OCI-LY7 (cell line): Measurements from ENCODE around the gene KLK13. TPM values are rescaled to one million over a fixed set of nuclear protein-coding genes. Genes with fewer than 3 reads are reported as not detected.

Source experiments
- BruUV-seq: library from RNA; stranded (reverse); fragments of 400-500 nt; replicated peaks from 2 replicates; lab custom pipeline; 2021; lab: Mats Ljungman, UMichigan
- CTCF ChIA-PET: fragments of 300-600 bp; sonication (Branson Sonifier 250); formaldehyde crosslinking; loops from one replicate; lab custom pipeline; 2022; ENCODE audit warnings: antibody characterized with exemption; ENCODE audit not compliant: unreplicated experiment; lab: Charles Lee
- POLR2A ChIA-PET: fragments of 300-600 bp; sonication (Branson Sonifier 250); formaldehyde crosslinking; loops from one replicate; lab custom pipeline; 2022; ENCODE audit warnings: antibody characterized with exemption; lab: Charles Lee
- DNase-seq: peaks from one replicate; pipeline ENCODE4 v3.0.0-alpha.2; 2015; ENCODE audit warnings: low spot score
- H2AFZ ChIP-seq: fragments of 200-600 bp; sonication (generic), shearing (Covaris generic); 2 replicates; pipeline ENCODE4 v1.6.1; 2014; ENCODE audit warnings: mild to moderate bottlenecking, antibody characterized with exemption, low read length, moderate library complexity
- H3K27ac ChIP-seq: fragments of 200-600 bp; sonication (generic); 2 replicates; pipeline ENCODE4 v1.5.1; 2014; ENCODE audit warnings: mixed run types, low read depth, mild to moderate bottlenecking, moderate library complexity, low read length, inconsistent platforms; ENCODE audit not compliant: poor library complexity, severe bottlenecking
- H3K36me3 ChIP-seq: fragments of 200-600 bp; sonication (generic); 2 replicates; pipeline ENCODE4 v1.6.1; 2014; ENCODE audit warnings: mild to moderate bottlenecking, antibody characterized with exemption, low read length, moderate library complexity, mixed read lengths; ENCODE audit not compliant: insufficient read depth
- H3K4me1 ChIP-seq: fragments of 200-600 bp; sonication (generic); 2 replicates; pipeline ENCODE4 v1.5.1; 2014; ENCODE audit warnings: mild to moderate bottlenecking, low read length; ENCODE audit not compliant: insufficient read depth, poor library complexity, severe bottlenecking
- H3K4me2 ChIP-seq: fragments of 200-600 bp; sonication (generic); 2 replicates; pipeline ENCODE4 v1.6.1; 2014; ENCODE audit warnings: mild to moderate bottlenecking, low read length
- H3K4me3 ChIP-seq: fragments of 200-600 bp; sonication (generic); 2 replicates; pipeline ENCODE4 v1.5.1; 2014; ENCODE audit warnings: mild to moderate bottlenecking, low read depth, low read length; ENCODE audit not compliant: poor library complexity, severe bottlenecking
- H3K79me2 ChIP-seq: fragments of 200-600 bp; sonication (generic); 2 replicates; pipeline ENCODE4 v1.6.1; 2016; ENCODE audit warnings: low read depth, mild to moderate bottlenecking, low read length, moderate library complexity, mixed read lengths; ENCODE audit not compliant: insufficient read depth
- H3K9me2 ChIP-seq: fragments of 200-600 bp; sonication (generic); 2 replicates; pipeline ENCODE4 v1.6.1; 2016; ENCODE audit warnings: mild to moderate bottlenecking, low read length, mixed read lengths; ENCODE audit not compliant: insufficient read depth
- H3K9me3 ChIP-seq: fragments of 200-600 bp; sonication (generic); 2 replicates; pipeline ENCODE4 v1.6.1; 2014; ENCODE audit warnings: mild to moderate bottlenecking, mixed run types, low read length, mixed read lengths
- H4K20me1 ChIP-seq: fragments of 200-600 bp; sonication (generic); 2 replicates; pipeline ENCODE4 v1.6.1; 2014; ENCODE audit warnings: mild to moderate bottlenecking, antibody characterized with exemption, low read length, moderate library complexity, mixed read lengths; ENCODE audit not compliant: insufficient read depth
- EZH2phosphoT487 ChIP-seq: fragments of 200-600 bp; sonication (generic); IDR thresholded peaks from 2 replicates; pipeline ENCODE4 v1.6.1; 2018; ENCODE audit warnings: low read depth, borderline replicate concordance, mild to moderate bottlenecking, mixed run types, antibody characterized with exemption, low read length, moderate library complexity, mixed read lengths
- intact Hi-C: fragments of 100-400 bp; cut with micrococcal nuclease; formaldehyde crosslinking; loops from one replicate; pipeline ENCODE4 v1.10.0; 2022; ENCODE audit not compliant: unreplicated experiment
- total RNA-seq, 2 experiments: library from RNA; depleted of rRNA in 1 of 2; stranded (reverse); fragments of >200 nt in 1 of 2; shearing (Covaris generic) in 1 of 2; gene quantifications; 2 replicates each; pipeline ENCODE4 v1.2.3, GENCODE V29; 2014 to 2022
- TF ChIP-seq, protein P1 (sequence below): fragments of 200-600 bp; sonication (generic); conservative IDR thresholded peaks from 2 replicates; pipeline ENCODE4 v1.5.1; 2014; ENCODE audit warnings: mild to moderate bottlenecking, antibody characterized with exemption, low read length, moderate library complexity, mixed read lengths

KLK13 gene
- total RNA-seq, 2 experiments from 2014 or later, result not detected

DNA sequence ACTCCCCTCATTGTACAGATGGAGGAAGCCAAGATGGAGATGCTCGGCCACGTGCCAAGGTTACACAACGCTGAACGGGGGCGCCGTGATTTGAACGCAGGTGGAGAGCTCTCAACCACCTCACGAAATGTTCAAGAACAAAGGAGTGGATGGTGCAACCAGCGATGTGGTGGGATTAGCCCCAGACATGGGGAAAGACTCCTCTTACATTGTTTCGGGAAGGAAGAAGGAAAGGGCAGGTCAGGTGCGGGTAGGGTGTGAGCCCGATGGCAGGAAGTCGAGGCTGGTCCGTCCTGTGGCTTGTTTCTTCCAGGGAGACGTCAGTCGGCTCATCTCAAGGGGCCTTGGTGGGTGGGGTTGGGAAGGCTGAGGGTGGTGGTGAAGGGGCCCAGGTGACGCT lies 24.9 kb upstream of the KLK13 start:
- no peaks in the 10 kb centered on the region for H4K20me1 ChIP-seq
- H3K9me3 ChIP-seq, result no peaks in the 10 kb centered on the region
- H3K9me2 ChIP-seq, result no peaks in the 10 kb centered on the region
- no peaks in the 10 kb centered on the region for H3K79me2 ChIP-seq
- H3K4me3 ChIP-seq, result no peak overlapping the region
- no peak overlapping the region for H3K4me2 ChIP-seq
- TF ChIP-seq, protein P1, sequence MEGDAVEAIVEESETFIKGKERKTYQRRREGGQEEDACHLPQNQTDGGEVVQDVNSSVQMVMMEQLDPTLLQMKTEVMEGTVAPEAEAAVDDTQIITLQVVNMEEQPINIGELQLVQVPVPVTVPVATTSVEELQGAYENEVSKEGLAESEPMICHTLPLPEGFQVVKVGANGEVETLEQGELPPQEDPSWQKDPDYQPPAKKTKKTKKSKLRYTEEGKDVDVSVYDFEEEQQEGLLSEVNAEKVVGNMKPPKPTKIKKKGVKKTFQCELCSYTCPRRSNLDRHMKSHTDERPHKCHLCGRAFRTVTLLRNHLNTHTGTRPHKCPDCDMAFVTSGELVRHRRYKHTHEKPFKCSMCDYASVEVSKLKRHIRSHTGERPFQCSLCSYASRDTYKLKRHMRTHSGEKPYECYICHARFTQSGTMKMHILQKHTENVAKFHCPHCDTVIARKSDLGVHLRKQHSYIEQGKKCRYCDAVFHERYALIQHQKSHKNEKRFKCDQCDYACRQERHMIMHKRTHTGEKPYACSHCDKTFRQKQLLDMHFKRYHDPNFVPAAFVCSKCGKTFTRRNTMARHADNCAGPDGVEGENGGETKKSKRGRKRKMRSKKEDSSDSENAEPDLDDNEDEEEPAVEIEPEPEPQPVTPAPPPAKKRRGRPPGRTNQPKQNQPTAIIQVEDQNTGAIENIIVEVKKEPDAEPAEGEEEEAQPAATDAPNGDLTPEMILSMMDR, result no peak
- TF ChIP-seq EZH2phosphoT487, result no peak
- ChIA-PET POLR2A (no interaction called here), CTCF (no interaction called here)
- H3K27ac ChIP-seq, result no peak overlapping the region
- no peaks in the 10 kb centered on the region for H3K4me1 ChIP-seq
- BruUV-seq, result no TSS peak
- H2AFZ ChIP-seq, result no peak overlapping the region
- no peak for DNase-seq
- H3K36me3 ChIP-seq, result no peaks in the 10 kb centered on the region
- intact Hi-C loops, result no loop called here

DNA sequence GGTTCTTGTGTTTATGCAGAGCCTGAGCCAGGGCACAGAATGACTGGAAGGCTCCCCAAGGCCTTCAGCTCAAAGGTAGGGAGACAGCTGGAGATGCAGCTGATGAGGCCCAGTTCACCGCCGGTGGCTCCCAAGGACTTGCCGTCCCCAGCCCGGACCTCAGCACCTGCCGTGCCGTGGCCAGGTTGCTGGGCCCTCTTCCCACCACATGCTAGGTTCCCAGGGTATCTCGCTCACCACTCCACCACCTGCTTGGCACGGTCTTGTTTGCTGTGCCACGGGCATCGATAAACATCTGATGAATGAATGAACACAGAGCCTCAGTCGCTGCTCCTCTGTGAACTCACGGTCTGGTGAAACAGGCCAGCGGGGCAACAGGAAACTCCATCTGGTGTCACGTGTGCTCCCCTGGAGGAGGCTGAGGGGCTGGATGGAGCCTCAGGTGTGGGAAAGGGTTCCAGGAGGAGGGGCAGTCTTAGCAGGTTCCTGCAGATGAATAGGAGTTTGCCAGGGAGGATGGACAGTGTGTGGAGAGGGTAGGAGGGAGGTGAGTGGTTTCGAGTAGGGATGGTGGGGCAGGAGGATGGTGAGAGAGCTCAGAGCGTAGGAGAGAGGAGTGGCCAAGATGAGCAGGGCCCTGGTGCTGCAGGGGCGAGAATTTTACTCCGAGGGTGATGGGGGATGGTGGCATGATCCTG lies 21.4 kb upstream of the KLK13 start:
- Histone ChIP-seq H4K20me1 (no peaks in the 10 kb centered on the region), H3K27ac (no peak overlapping the region), H3K9me2 (no peaks in the 10 kb centered on the region), H3K9me3 (no peaks in the 10 kb centered on the region), H3K4me1 (no peaks in the 10 kb centered on the region), H3K4me3 (no peak overlapping the region), H3K4me2 (no peak overlapping the region), H3K79me2 (no peaks in the 10 kb centered on the region), H2AFZ (no peak overlapping the region), H3K36me3 (no peaks in the 10 kb centered on the region)
- TF ChIP-seq, protein P1, result no peak
- intact Hi-C loops, result no loop called here
- ChIA-PET POLR2A (no interaction called here), CTCF (no interaction called here)
- no peak for DNase-seq
- BruUV-seq, result no TSS peak

DNA sequence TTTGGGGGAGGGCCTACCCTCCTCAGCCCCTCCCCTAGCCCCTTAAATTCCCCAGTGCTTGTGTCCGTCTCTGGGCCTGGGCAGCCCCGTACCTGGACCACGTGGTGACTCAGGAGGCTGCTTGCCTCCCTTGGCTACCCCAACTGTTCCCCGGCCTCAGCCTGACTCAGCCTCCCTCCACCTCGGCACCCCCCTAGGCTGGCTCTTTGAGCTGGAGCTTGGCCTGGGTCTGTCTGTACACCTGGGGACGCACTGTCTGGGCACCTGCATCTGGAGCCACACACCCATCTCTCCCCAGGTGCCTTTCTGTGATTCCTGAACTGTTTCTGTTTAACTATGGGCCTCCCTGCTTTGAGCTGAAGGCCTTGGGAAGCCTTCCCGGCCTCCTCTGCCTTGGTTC lies 19.6 kb upstream of the KLK13 start:
- intact Hi-C loops, result no loop called here
- Histone ChIP-seq H4K20me1 (no peaks in the 10 kb centered on the region), H3K9me3 (no peaks in the 10 kb centered on the region), H3K79me2 (no peaks in the 10 kb centered on the region), H3K4me1 (no peaks in the 10 kb centered on the region), H3K36me3 (no peaks in the 10 kb centered on the region), H3K9me2 (no peaks in the 10 kb centered on the region), H3K4me3 (no peak overlapping the region), H2AFZ (no peak overlapping the region), H3K27ac (no peak overlapping the region), H3K4me2 (no peak overlapping the region)
- BruUV-seq, result no TSS peak
- ChIA-PET POLR2A (no interaction called here), CTCF (no interaction called here)
- DNase-seq, result no peak
- TF ChIP-seq, protein P1, result no peak
- TF ChIP-seq EZH2phosphoT487, result no peak
